Articular chondrocyte of knee joint (primary cell): ENCODE results near the gene NT5E. TPM values are rescaled to one million over a fixed set of nuclear protein-coding genes. Genes with fewer than 3 reads are reported as not detected.

ENCODE experiments used
- total RNA-seq: library from RNA; depleted of rRNA; stranded (reverse); fragments of >200 nt; gene quantifications from 2 replicates; pipeline ENCODE4 v1.2.3, GENCODE V29; 2012

NT5E gene
- 499 and 602 TPM in 2 replicates for total RNA-seq

DNA sequence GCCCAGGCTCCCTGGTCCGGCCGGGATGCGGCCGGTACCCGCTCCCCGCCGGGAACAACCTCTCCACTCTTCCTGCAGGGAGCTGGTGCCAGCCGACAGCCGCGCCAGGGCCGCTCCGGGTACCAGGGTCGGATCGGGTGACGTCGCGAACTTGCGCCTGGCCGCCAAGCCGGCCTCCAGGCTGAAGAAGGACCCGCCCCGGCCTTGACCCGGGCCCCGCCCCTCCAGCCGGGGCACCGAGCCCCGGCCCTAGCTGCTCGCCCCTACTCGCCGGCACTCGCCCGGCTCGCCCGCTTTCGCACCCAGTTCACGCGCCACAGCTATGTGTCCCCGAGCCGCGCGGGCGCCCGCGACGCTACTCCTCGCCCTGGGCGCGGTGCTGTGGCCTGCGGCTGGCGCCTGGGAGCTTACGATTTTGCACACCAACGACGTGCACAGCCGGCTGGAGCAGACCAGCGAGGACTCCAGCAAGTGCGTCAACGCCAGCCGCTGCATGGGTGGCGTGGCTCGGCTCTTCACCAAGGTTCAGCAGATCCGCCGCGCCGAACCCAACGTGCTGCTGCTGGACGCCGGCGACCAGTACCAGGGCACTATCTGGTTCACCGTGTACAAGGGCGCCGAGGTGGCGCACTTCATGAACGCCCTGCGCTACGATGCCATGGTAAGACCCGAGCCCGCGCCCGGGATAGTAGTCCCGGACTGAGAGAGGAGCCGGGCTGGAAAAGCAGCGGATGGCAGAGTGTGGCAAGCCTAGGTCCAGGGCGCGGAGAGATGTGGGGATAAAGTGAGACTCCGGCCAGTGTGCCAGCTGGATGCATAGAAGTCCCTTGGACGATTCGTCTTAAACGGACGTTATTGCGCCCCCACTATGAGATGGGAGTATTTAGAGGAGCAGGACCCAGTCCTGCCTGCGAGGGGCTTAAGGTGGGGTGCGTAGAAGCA is at the start of gene NT5E:
NT5E (plus strand) TSS at position 266 of the 942 bp plus-strand sequence; CDS start at position 323, 57 bp downstream.

Other genes starting within 250 kb of the NT5E start
- gene SNX14, start 143.8 kb downstream of the NT5E start, total RNA-seq, result 125 and 126 TPM in 2 replicates
- 76.3 and 92.3 TPM in 2 replicates for gene SYNCRIP, start 192.8 kb downstream of the NT5E start, total RNA-seq